WTC11 (cell line): ENCODE results near the gene CORO7. TPM values are rescaled to one million over a fixed set of nuclear protein-coding genes. Genes with fewer than 3 reads are reported as not detected.

Source experiments
- ATAC-seq: fragments of 200-7000 bp; cut with Tn5 transposase; 2 replicates; pipeline ENCODE4 v1.10.0; 2021; ENCODE audit warnings: mild to moderate bottlenecking, moderate library complexity
- CTCF ChIA-PET: fragments of 300-600 bp; sonication (Branson Sonifier 250); formaldehyde crosslinking; loops from one replicate; lab custom pipeline; 2021; ENCODE audit warnings: antibody characterized with exemption; lab: Charles Lee
- POLR2A ChIA-PET: fragments of 350-600 bp; sonication (Branson Sonifier 250); formaldehyde crosslinking; loops from one replicate; lab custom pipeline; 2021; ENCODE audit warnings: antibody characterized with exemption; lab: Charles Lee
- DNase-seq: peaks from one replicate; pipeline ENCODE4 v3.0.0; 2021; ENCODE audit warnings: low spot score
- H3K27ac Mint-ChIP-seq: 2 replicates; pipeline ENCODE4 v1.8.0; 2021; ENCODE audit warnings: mixed read lengths
- H3K27me3 Mint-ChIP-seq: 2 replicates; pipeline ENCODE4 v1.8.0; 2021; ENCODE audit warnings: low read depth, mild to moderate bottlenecking, moderate library complexity, mixed read lengths
- H3K36me3 Mint-ChIP-seq: 2 replicates; pipeline ENCODE4 v1.8.0; 2021; ENCODE audit warnings: mixed read lengths
- H3K4me1 Mint-ChIP-seq: 2 replicates; pipeline ENCODE4 v1.8.0; 2022; ENCODE audit warnings: mixed read lengths
- H3K4me3 Mint-ChIP-seq: 2 replicates; pipeline ENCODE4 v1.8.0; 2021; ENCODE audit warnings: mild to moderate bottlenecking, moderate library complexity, mixed read lengths
- H3K9me3 Mint-ChIP-seq: 2 replicates; pipeline ENCODE4 v1.8.0; 2021; ENCODE audit warnings: mixed read lengths
- CREB1 ChIP-seq: sonication (generic); formaldehyde crosslinking; IDR thresholded peaks from 2 replicates; pipeline ENCODE4 v1.8.0; 2023; ENCODE audit warnings: mild to moderate bottlenecking, missing genetic modification reagents
- ESRRA ChIP-seq: sonication (generic); formaldehyde crosslinking; IDR thresholded peaks from 2 replicates; pipeline ENCODE4 v1.8.1; 2022; ENCODE audit warnings: mild to moderate bottlenecking, missing genetic modification reagents, borderline replicate concordance
- ETV6 ChIP-seq: sonication (generic); formaldehyde crosslinking; IDR thresholded peaks from 2 replicates; pipeline ENCODE4 v1.8.1; 2022; ENCODE audit warnings: mild to moderate bottlenecking, missing genetic modification reagents
- FOXK1 ChIP-seq: sonication (generic); formaldehyde crosslinking; IDR thresholded peaks from 2 replicates; pipeline ENCODE4 v1.8.0; 2022; ENCODE audit warnings: mild to moderate bottlenecking, moderate library complexity, missing genetic modification reagents
- FOXP4 ChIP-seq: sonication (generic); formaldehyde crosslinking; IDR thresholded peaks from 2 replicates; pipeline ENCODE4 v1.8.0; 2022; ENCODE audit warnings: mild to moderate bottlenecking, missing genetic modification reagents
- GABPB1 ChIP-seq: sonication (generic); formaldehyde crosslinking; IDR thresholded peaks from 2 replicates; pipeline ENCODE4 v1.8.1; 2023; ENCODE audit warnings: mild to moderate bottlenecking, missing genetic modification reagents
- KAT7 ChIP-seq: sonication (generic); formaldehyde crosslinking; IDR thresholded peaks from 2 replicates; pipeline ENCODE4 v1.8.1; 2023; ENCODE audit warnings: missing genetic modification reagents, mild to moderate bottlenecking, borderline replicate concordance
- PRRX2 ChIP-seq: fragments of 250-450 bp; sonication (Bioruptor Pico); IDR thresholded peaks from 2 replicates; pipeline ENCODE4 v1.8.0; 2021; ENCODE audit warnings: mild to moderate bottlenecking
- RELA ChIP-seq: sonication (generic); formaldehyde crosslinking; IDR thresholded peaks from 2 replicates; pipeline ENCODE4 v1.8.1; 2022; ENCODE audit warnings: missing genetic modification reagents, mild to moderate bottlenecking, borderline replicate concordance
- STAT6 ChIP-seq: sonication (generic); formaldehyde crosslinking; conservative IDR thresholded peaks from 2 replicates; pipeline ENCODE4 v1.8.1; 2023; ENCODE audit warnings: mild to moderate bottlenecking, low read depth, missing genetic modification reagents, moderate library complexity
- ZNF263 ChIP-seq: sonication (generic); formaldehyde crosslinking; IDR thresholded peaks from 2 replicates; pipeline ENCODE4 v1.8.1; 2022; ENCODE audit warnings: low read depth, mild to moderate bottlenecking, moderate library complexity, missing genetic modification reagents
- ZNF671 ChIP-seq: fragments of 250-450 bp; sonication (Bioruptor Pico); IDR thresholded peaks from 2 replicates; pipeline ENCODE4 v1.8.0; 2021; ENCODE audit warnings: mild to moderate bottlenecking
- total RNA-seq: library from RNA; stranded (reverse); gene quantifications from 3 replicates; pipeline ENCODE4 v1.2.3, GENCODE V29; 2021
- TF ChIP-seq, protein P1 (sequence below): sonication (generic); formaldehyde crosslinking; IDR thresholded peaks from 2 replicates; pipeline ENCODE4 v1.8.1; 2023; ENCODE audit warnings: mild to moderate bottlenecking, missing genetic modification reagents, borderline replicate concordance
- TF ChIP-seq, protein P2 (sequence below): sonication (generic); formaldehyde crosslinking; IDR thresholded peaks from 2 replicates; pipeline ENCODE4 v1.8.0; 2023; ENCODE audit warnings: missing genetic modification reagents
- TF ChIP-seq, protein P3 (sequence below): fragments of 250-450 bp; sonication (Bioruptor Pico); IDR thresholded peaks from 2 replicates; pipeline ENCODE4 v1.9.0; 2021; ENCODE audit warnings: mild to moderate bottlenecking

CORO7 gene
- total RNA-seq, 1 experiment from 2014 or later = 45.5 TPM

DNA sequence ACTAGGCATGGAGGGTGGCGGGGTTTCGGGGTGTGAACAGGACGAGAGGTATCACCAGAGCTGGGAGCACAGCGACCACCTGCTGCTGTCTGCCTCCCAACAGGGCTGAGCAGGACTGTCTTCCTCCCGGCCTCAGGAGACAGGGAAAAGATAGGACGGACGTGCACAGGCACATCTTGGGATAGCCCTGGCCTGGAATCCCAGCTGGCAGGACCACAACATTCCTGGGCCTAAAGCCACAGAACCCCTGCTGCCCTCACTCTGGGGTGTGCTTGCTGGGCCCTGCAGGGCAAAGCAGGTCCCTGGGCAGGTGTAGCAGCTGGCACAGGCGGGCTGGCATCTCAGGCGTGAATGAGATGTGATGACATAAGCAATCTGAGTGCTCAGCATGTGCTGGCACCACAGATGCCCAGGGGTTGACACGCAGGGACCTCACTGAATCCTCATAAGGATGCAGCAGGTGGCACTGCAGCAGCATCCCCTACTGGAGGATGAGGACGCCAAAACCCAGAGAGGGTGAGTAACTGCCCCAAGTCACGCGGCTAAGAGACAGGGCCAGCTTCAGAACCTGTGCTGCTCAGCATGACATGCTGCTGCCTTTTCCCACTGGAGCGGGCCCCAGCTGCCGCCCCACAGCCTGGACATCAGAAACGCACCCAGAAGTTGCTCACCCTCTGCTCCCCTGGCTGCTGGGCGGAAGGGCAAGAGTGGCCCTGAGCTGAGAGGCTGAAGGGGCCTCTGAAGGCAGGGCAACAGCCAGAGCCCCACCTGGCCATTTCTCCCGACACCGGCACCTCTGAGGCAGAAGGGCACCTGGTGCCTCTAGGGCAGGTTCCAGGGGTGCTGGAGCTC is 7.1 kb downstream of the CORO7 start (continued):
- TF ChIP-seq, protein P1, sequence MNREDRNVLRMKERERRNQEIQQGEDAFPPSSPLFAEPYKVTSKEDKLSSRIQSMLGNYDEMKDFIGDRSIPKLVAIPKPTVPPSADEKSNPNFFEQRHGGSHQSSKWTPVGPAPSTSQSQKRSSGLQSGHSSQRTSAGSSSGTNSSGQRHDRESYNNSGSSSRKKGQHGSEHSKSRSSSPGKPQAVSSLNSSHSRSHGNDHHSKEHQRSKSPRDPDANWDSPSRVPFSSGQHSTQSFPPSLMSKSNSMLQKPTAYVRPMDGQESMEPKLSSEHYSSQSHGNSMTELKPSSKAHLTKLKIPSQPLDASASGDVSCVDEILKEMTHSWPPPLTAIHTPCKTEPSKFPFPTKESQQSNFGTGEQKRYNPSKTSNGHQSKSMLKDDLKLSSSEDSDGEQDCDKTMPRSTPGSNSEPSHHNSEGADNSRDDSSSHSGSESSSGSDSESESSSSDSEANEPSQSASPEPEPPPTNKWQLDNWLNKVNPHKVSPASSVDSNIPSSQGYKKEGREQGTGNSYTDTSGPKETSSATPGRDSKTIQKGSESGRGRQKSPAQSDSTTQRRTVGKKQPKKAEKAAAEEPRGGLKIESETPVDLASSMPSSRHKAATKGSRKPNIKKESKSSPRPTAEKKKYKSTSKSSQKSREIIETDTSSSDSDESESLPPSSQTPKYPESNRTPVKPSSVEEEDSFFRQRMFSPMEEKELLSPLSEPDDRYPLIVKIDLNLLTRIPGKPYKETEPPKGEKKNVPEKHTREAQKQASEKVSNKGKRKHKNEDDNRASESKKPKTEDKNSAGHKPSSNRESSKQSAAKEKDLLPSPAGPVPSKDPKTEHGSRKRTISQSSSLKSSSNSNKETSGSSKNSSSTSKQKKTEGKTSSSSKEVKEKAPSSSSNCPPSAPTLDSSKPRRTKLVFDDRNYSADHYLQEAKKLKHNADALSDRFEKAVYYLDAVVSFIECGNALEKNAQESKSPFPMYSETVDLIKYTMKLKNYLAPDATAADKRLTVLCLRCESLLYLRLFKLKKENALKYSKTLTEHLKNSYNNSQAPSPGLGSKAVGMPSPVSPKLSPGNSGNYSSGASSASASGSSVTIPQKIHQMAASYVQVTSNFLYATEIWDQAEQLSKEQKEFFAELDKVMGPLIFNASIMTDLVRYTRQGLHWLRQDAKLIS (CRISPR knock-in tag) = no peak

- no peak for TF ChIP-seq STAT6 (CRISPR knock-in tag)
- no peak for TF ChIP-seq KAT7 (CRISPR knock-in tag)
- TF ChIP-seq FOXK1 (CRISPR knock-in tag) = no peak
- TF ChIP-seq FOXP4 (CRISPR knock-in tag) = no peak
- TF ChIP-seq RELA (CRISPR knock-in tag) = no peak
- TF ChIP-seq ZNF671 = no peak
- TF ChIP-seq ESRRA = no peak
- no peak for TF ChIP-seq PRRX2 (CRISPR knock-in tag)
- TF ChIP-seq ETV6 (CRISPR knock-in tag) = no peak
- TF ChIP-seq, protein P2, sequence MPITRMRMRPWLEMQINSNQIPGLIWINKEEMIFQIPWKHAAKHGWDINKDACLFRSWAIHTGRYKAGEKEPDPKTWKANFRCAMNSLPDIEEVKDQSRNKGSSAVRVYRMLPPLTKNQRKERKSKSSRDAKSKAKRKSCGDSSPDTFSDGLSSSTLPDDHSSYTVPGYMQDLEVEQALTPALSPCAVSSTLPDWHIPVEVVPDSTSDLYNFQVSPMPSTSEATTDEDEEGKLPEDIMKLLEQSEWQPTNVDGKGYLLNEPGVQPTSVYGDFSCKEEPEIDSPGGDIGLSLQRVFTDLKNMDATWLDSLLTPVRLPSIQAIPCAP (CRISPR knock-in tag) = no peak
- TF ChIP-seq CREB1 (CRISPR knock-in tag) = no peak
- TF ChIP-seq GABPB1 (CRISPR knock-in tag) = no peak
- TF ChIP-seq, protein P3, sequence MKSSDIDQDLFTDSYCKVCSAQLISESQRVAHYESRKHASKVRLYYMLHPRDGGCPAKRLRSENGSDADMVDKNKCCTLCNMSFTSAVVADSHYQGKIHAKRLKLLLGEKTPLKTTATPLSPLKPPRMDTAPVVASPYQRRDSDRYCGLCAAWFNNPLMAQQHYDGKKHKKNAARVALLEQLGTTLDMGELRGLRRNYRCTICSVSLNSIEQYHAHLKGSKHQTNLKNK (CRISPR knock-in tag) = no peak
- TF ChIP-seq ZNF263 (CRISPR knock-in tag) = no peak
- ChIA-PET CTCF (interaction anchor here (2.1 kb wide), 1 partner anchor 30 kb away, joined by 8 read pairs; no protein-coding TSS in a partner anchor), POLR2A (no interaction called here)
- no peak for DNase-seq
- no peaks in the 10 kb centered on the region for H3K27me3 Mint-ChIP-seq
- H3K9me3 Mint-ChIP-seq = no peaks in the 10 kb centered on the region
- no peak for ATAC-seq
- H3K36me3 Mint-ChIP-seq = no peaks in the 10 kb centered on the region
- H3K4me1 Mint-ChIP-seq = peaks cover 6% of the 10 kb centered on the region
- H3K4me3 Mint-ChIP-seq = no peak overlapping the region
- no peak overlapping the region for H3K27ac Mint-ChIP-seq
Measured at GRCh38 chr16:4408323-4408690, 8.1 kb downstream of the CORO7 start.
